ENCODE measurements around the gene ACTRT3.

ACTRT3 gene

DNA sequence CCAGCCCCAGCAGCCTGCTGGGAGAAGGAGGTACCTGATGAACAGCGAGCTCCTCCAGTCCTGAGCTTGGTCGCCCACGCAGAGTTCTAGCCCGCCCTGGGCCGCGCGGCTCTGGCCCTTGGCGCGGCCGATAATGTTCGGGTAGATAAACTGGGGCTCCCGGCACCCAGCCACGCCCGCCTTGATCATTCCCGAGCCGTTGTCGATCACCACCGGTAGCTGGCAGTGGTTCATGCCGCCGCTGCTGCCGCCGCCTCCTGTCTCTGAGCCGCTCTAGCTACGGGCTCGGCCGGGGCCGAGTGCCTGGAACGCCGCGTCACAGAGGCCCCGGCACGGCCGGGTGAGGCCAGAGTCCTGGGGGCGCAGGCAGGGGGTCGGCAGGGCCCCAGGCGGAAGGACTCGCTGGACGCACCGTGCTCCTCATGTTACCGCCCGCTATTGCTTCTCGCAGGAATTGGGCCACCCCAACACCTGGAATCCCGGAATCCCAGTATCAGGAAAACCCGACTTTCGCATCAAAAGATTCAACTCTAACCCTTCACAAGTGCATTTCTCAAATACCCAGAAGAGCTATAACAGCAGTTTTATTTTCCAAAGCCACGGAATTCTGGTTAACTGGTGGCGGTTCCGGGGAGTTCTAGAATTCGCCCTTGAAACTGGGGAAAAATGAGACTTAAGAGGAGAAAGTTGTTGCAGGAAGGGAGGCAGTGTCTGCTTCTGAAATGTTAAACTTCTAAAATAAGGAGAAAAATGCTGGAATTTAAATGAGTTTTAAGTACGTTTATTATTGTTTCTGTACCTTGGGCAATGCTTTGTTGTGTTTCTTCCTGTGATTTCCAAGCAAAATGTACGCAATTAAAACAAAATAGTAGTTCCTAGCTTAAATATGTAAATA is at the start of gene ACTRT3:
Gene ACTRT3 (minus strand): TSS at position 275 of the 895 bp plus-strand sequence. CDS start 41 bp downstream, at position 234.
- DNase-seq (ENCODE audit: low read depth in 2 of 2) = peak; percentile 70 to 80
- TF ChIP-seq CTCF (IDR thresholded peaks at IDR 0.05; ENCODE audit: low read depth, low read length) = peak; percentile 5
- H3K4me3 ChIP-seq (replicated peaks in 1 of 2; ENCODE audit: low read depth in 2 of 2, low read length in 2 of 2) = peak within 1 kb of the TSS; percentile 63 to 64

DNA sequence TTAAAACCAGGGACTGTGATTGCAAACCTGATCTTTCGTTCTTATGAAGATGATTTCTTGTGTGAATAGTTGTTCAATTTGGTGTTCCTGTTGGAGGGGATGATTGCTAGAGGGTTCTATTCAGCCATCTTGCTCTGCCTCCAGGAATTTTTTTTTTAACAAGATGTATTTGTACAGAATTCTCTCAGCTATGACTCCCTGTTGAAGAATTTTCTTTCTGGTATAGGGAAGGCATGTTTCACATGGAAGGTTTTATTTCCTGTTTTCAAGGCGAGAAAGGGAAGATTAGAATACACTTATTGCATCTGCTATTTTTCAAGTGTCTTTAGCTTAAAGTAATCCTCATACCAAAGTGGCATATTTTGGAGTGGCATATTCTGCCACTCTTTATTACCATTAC is 49.0 kb upstream of the ACTRT3 start:
- TF ChIP-seq CTCF (IDR thresholded peaks at IDR 0.05; ENCODE audit: low read depth, low read length) = no peak
- H3K4me3 ChIP-seq (replicated peaks in 1 of 2; ENCODE audit: low read depth in 2 of 2, low read length in 2 of 2) = no peak overlapping the region
- DNase-seq (ENCODE audit: low read depth in 2 of 2) = peak; percentile 56 to 58

DNA sequence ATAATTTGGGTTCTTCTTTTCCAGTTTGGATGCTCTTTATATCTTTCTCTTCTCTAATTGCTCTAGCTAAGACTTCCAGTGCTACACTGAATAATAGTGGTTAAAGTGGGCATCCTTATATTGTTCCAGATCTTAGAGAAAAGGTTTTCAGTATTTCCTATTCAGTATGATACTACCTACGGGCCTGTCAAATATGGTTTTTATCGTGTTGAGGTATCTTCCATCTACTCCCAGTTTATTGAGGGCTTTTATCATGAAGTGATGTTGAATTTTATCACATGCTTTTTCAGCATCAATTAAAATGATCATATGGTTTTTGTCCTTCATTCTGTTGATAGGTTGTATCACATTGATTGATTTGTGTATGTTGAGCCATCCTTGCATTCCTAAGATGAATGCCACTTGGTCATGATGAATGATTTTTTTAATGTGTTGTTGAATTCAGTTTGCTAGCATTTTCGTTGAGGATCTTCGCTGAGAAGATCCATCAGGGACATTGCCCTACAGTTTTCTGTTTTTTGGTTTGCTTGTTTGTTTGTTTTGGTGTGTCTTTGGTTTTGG is 46.3 kb upstream of the ACTRT3 start:
- H3K4me3 ChIP-seq (replicated peaks in 1 of 2; ENCODE audit: low read depth in 2 of 2, low read length in 2 of 2) = no peak overlapping the region
- no peak for TF ChIP-seq CTCF (IDR thresholded peaks at IDR 0.05; ENCODE audit: low read depth, low read length)
- DNase-seq (ENCODE audit: low read depth in 2 of 2) = no peak

DNA sequence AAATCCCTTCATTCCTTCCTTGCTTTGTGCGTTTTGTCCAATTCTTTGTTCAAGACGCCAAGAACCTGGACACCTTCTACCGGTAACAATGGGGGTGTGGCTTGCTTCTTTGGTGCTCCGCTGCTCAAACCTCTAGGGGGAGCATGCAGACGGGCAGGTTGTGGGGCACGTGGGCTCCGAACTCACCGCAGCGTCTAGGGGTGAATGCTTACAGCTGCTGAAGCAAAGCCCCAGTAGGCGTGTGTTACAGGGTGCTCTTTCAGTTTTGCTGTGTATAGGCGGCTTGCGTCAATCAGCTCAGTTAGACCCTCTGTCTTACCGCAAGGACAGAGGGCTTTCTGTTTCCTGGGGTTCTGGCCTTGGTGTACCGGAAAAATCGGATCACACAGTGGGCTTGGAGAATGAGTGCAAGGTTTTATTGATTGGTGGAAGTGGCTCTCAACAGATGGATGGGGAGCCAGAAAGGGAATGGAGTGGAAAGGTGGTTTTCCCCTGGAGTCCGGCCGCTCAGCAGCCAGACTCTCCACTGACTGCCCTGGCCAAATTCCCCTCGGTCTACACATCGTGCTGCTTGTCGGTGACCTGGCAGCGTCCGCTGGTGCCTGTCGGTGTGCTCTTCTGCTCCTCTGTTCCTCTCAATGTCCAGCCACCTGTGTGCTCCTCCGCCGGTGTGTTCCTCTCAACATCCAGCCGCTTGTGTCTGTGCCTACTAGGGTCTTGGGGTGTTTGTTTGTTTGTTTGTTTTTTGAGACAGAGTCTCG is 44.6 kb upstream of the ACTRT3 start:
- H3K4me3 ChIP-seq (replicated peaks in 1 of 2; ENCODE audit: low read depth in 2 of 2, low read length in 2 of 2) = peak overlapping the region in 1 of 2 donors; percentile 55
- peak; percentile 15 to 45 for DNase-seq (ENCODE audit: low read depth in 2 of 2)
- TF ChIP-seq CTCF (IDR thresholded peaks at IDR 0.05; ENCODE audit: low read depth, low read length) = peak; percentile 59

DNA sequence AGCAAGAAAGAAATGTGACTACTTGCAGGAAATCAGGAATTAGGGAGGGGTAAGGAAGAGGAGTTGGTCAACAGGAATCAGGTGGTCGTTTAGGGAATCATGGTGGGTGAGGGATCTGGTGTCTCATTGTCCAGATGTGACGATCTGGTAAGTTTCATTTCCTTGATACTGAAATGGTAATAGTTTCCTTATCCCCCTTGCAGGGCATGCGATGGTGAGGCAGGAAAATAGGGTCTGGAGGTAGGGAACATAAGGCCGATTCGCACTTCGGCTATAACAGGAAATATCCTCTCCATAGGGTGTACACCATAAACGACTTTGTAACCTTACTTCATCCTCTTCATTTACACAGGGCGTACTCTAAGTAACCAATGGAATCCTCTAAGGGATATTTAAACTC is 43.9 kb upstream of the ACTRT3 start:
- no peak for TF ChIP-seq CTCF (IDR thresholded peaks at IDR 0.05; ENCODE audit: low read depth, low read length)
- DNase-seq (ENCODE audit: low read depth in 2 of 2) = no peak
- H3K4me3 ChIP-seq (replicated peaks in 1 of 2; ENCODE audit: low read depth in 2 of 2, low read length in 2 of 2) = peak overlapping the region in 1 of 2 donors; percentile 55

- no peak for TF ChIP-seq CTCF (IDR thresholded peaks at IDR 0.05; ENCODE audit: low read depth, low read length)
These were observed 43.2 kb upstream of the ACTRT3 start, which contains the start of the genes LRRC34 and LRRIQ4 for GRCh38 chr3:169812332-169813235. Gene LRRC34 (minus strand): TSS chr3:169812904. CDS start chr3:169812548, 356 bp downstream. Gene LRRIQ4 (plus strand): TSS chr3:169812870. CDS start chr3:169821922, 9,052 bp downstream.

More at GRCh38 chr3:169812332-169813235, 43.2 kb upstream of the ACTRT3 start, which contains the start of the genes LRRC34 and LRRIQ4:
- peak within 1 kb of the TSS; percentile 36 to 55 for H3K4me3 ChIP-seq (replicated peaks in 1 of 2; ENCODE audit: low read depth in 2 of 2, low read length in 2 of 2)
- peak; percentile 84 to 91 for DNase-seq (ENCODE audit: low read depth in 2 of 2)
